HepG2 (cell line): ENCODE results near the gene ARTN. TPM values are rescaled to one million over a fixed set of nuclear protein-coding genes. Genes with fewer than 3 reads are reported as not detected.
A peak's percentile ranks its signal among the peaks of the same experiment; 100 is the strongest.

Source experiments
- ATM ChIP-seq: fragments of 450-650 bp; IDR thresholded peaks from 2 replicates; pipeline ENCODE4 v1.7.1; 2017; ENCODE audit warnings: mild to moderate bottlenecking, borderline replicate concordance
- GTF2F1 ChIP-seq: fragments of 150-350 bp; IDR thresholded peaks from 2 replicates; pipeline ENCODE4 v1.6.1; 2014; ENCODE audit warnings: low read length
- MAFG ChIP-seq: sonication (generic); formaldehyde crosslinking; IDR thresholded peaks from 2 replicates; pipeline ENCODE4 v1.5.1; 2020; ENCODE audit warnings: mild to moderate bottlenecking, missing genetic modification reagents
- PRPF4 ChIP-seq: fragments of 200-400 bp; formaldehyde crosslinking; IDR thresholded peaks from 2 replicates; pipeline ENCODE4 v1.6.1; 2016; ENCODE audit warnings: low read length, low read depth; ENCODE audit not compliant: poor library complexity, severe bottlenecking
- SALL2 ChIP-seq: sonication (generic); formaldehyde crosslinking; IDR thresholded peaks from 2 replicates; pipeline ENCODE4 v1.8.1; 2023; ENCODE audit warnings: mild to moderate bottlenecking, missing genetic modification reagents, inconsistent platforms
- U2AF1 ChIP-seq: fragments of 200-400 bp; formaldehyde crosslinking; optimal IDR thresholded peaks from 2 replicates; pipeline ENCODE3; 2017; ENCODE audit warnings: mild to moderate bottlenecking, low read depth, low read length
- ZNF431 ChIP-seq: sonication (generic); formaldehyde crosslinking; IDR thresholded peaks from 2 replicates; pipeline ENCODE4 v1.9.0; 2022; ENCODE audit warnings: missing genetic modification reagents, low read depth, mild to moderate bottlenecking, borderline replicate concordance
- ZNF546 ChIP-seq: sonication (generic); formaldehyde crosslinking; conservative IDR thresholded peaks from 2 replicates; pipeline ENCODE4 v1.8.1; 2023; ENCODE audit warnings: mild to moderate bottlenecking, missing genetic modification reagents
- ZNF570 ChIP-seq: sonication (generic); formaldehyde crosslinking; IDR thresholded peaks from 2 replicates; pipeline ENCODE4 v1.4.0; 2020; ENCODE audit warnings: mild to moderate bottlenecking, missing genetic modification reagents, borderline replicate concordance
- ZNF577 ChIP-seq: sonication (generic); formaldehyde crosslinking; IDR thresholded peaks from 2 replicates; pipeline ENCODE4 v1.4.0; 2020; ENCODE audit warnings: mild to moderate bottlenecking, low read depth, missing genetic modification reagents, borderline replicate concordance
- ZNF772 ChIP-seq: sonication (generic); formaldehyde crosslinking; IDR thresholded peaks from 2 replicates; pipeline ENCODE4 v1.5.0; 2020; ENCODE audit warnings: mild to moderate bottlenecking, missing genetic modification reagents
- ZNF850 ChIP-seq: sonication (generic); formaldehyde crosslinking; conservative IDR thresholded peaks from 2 replicates; pipeline ENCODE4 v1.9.0; 2021; ENCODE audit warnings: mild to moderate bottlenecking, missing genetic modification reagents
- polyA plus RNA-seq, 8 experiments: library from polyadenylated mRNA; depleted of rRNA in 3 of 8; stranded (reverse) in 7 of 8; unstranded in 1 of 8; fragments of >200 nt; fragmentation: Illumina TruSeq in 4 of 8; extraction: Trizol in 4 of 8; gene quantifications; 2 replicates each; pipeline versions ENCODE4 v1.2.1 to v1.2.3, GENCODE V29; 2011 to 2016; ENCODE audit warnings: low read depth in 4 of 8, missing spikeins in 1 of 8, mixed read lengths in 1 of 8; ENCODE audit not compliant: insufficient read depth in 1 of 8
- total RNA-seq, 5 experiments: library from RNA; depleted of rRNA; stranded (reverse); fragments of >200 nt; fragmentation: Illumina TruSeq; extraction: Trizol; gene quantifications; 2 replicates each; pipeline ENCODE4 v1.2.3, GENCODE V29; 2016; ENCODE audit warnings: low read depth in 1 of 5
- TF ChIP-seq, protein P1 (sequence below): sonication (generic); formaldehyde crosslinking; IDR thresholded peaks from 2 replicates; pipeline ENCODE4 v1.5.0; 2020; ENCODE audit warnings: missing genetic modification reagents, mild to moderate bottlenecking, borderline replicate concordance
- TF ChIP-seq, protein P2 (sequence below): sonication (generic); formaldehyde crosslinking; IDR thresholded peaks from 2 replicates; pipeline ENCODE4 v1.5.1; 2020; ENCODE audit warnings: mild to moderate bottlenecking, missing genetic modification reagents, borderline replicate concordance

ARTN gene
- total and polyA plus RNA-seq, 2 of the 13 experiments (the other 11 are each of a cell fraction or from before 2014, with no cell fraction given), result 0.11 to 0.62 TPM

DNA sequence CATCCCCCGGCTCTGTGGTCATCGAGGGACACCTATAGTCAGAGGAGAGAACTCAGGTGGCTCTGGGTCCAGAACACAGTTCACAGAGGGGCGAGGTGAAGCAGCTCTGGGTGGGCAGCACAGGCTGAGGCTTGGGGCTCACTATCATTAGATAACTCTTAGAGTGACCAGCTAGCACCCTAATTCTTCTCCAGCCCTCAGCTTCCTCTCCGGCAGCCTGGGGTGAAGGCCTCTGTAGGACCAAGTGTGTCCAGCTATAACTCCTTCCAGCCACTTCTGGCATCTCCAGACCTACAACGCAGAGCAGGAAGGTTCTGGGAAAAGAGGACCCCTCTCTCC is 1.4 kb downstream of the ARTN start (continued):
- TF ChIP-seq, protein P1, sequence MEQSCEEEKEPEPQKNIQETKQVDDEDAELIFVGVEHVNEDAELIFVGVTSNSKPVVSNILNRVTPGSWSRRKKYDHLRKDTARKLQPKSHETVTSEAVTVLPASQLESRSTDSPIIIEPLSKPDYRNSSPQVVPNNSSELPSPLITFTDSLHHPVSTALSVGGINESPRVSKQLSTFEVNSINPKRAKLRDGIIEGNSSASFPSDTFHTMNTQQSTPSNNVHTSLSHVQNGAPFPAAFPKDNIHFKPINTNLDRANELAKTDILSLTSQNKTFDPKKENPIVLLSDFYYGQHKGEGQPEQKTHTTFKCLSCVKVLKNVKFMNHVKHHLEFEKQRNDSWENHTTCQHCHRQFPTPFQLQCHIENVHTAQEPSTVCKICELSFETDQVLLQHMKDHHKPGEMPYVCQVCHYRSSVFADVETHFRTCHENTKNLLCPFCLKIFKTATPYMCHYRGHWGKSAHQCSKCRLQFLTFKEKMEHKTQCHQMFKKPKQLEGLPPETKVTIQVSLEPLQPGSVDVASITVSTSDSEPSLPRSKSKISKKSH (CRISPR knock-in tag), result no peak
- TF ChIP-seq ZNF850 (CRISPR knock-in tag), result no peak
- TF ChIP-seq, protein P2, sequence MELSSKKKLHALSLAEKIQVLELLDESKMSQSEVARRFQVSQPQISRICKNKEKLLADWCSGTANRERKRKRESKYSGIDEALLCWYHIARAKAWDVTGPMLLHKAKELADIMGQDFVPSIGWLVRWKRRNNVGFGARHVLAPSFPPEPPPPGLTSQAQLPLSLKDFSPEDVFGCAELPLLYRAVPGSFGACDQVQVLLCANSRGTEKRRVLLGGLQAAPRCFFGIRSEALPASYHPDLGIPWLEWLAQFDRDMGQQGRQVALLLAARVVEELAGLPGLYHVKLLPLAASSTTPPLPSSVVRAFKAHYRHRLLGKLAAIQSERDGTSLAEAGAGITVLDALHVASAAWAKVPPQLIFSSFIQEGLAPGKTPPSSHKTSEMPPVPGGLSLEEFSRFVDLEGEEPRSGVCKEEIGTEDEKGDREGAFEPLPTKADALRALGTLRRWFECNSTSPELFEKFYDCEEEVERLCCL (CRISPR knock-in tag), result no peak
- no peak for TF ChIP-seq ATM
- no peak for TF ChIP-seq SALL2
- no peak for TF ChIP-seq GTF2F1
- TF ChIP-seq ZNF431 (CRISPR knock-in tag), result no peak
- no peak for TF ChIP-seq ZNF570 (CRISPR knock-in tag)
- no peak for TF ChIP-seq MAFG (CRISPR knock-in tag)
- no peak for TF ChIP-seq ZNF577 (CRISPR knock-in tag)
- no peak for TF ChIP-seq ZNF772 (CRISPR knock-in tag)
- no peak for TF ChIP-seq PRPF4
- TF ChIP-seq ZNF546, result no peak
- peak; percentile 10 for TF ChIP-seq U2AF1
